ENCODE measurements around the gene FAM167B.

- TF ChIP-seq CTCF (IDR thresholded peaks at IDR 0.05) (no peak), POLR2A (IDR thresholded peaks at IDR 0.05) (no peak)
Observed at GRCh38 chr1:32219022-32219421, 28.0 kb upstream of the FAM167B start.

Measured in body of pancreas (tissue), 4 donors.